Endothelial cell (in vitro differentiated cells): Measurements from ENCODE around the gene KAZALD1. TPM values are rescaled to one million over a fixed set of nuclear protein-coding genes. Genes with fewer than 3 reads are reported as not detected.

Experiments used
- DNase-seq: peaks from one replicate; pipeline ENCODE4 v3.0.0; 2021; ENCODE audit warnings: low spot score
- H3K27ac Mint-ChIP-seq: one replicate; pipeline ENCODE4 v1.8.0; 2021; ENCODE audit warnings: mixed read lengths, inconsistent platforms; ENCODE audit not compliant: unreplicated experiment
- H3K27me3 Mint-ChIP-seq: one replicate; pipeline ENCODE4 v1.8.0; 2021; ENCODE audit warnings: mild to moderate bottlenecking, moderate library complexity, mixed read lengths, inconsistent platforms; ENCODE audit not compliant: unreplicated experiment
- H3K36me3 Mint-ChIP-seq: one replicate; pipeline ENCODE4 v1.8.0; 2021; ENCODE audit warnings: mild to moderate bottlenecking, low read depth, mixed read lengths, inconsistent platforms; ENCODE audit not compliant: unreplicated experiment
- H3K4me1 Mint-ChIP-seq: one replicate; pipeline ENCODE4 v1.8.0; 2021; ENCODE audit warnings: mild to moderate bottlenecking, mixed read lengths, inconsistent platforms; ENCODE audit not compliant: unreplicated experiment
- H3K4me3 Mint-ChIP-seq: one replicate; pipeline ENCODE4 v1.8.0; 2021; ENCODE audit warnings: mild to moderate bottlenecking, mixed read lengths, inconsistent platforms; ENCODE audit not compliant: unreplicated experiment
- H3K9me3 Mint-ChIP-seq: one replicate; pipeline ENCODE4 v1.8.0; 2021; ENCODE audit warnings: mixed read lengths, inconsistent platforms; ENCODE audit not compliant: unreplicated experiment
- CTCF ChIP-seq: fragments of 200-600 bp; sonication (generic); IDR thresholded peaks from one replicate; pipeline ENCODE4 v1.5.0; 2021; ENCODE audit warnings: antibody characterized with exemption; ENCODE audit not compliant: unreplicated experiment
- long read RNA-seq: library from polyadenylated mRNA; unstranded; transcript quantifications from one replicate; pipeline ENCODE4 v2.0.0, GENCODE V29; 2020; ENCODE audit not compliant: unreplicated experiment
- total RNA-seq: library from RNA; stranded (reverse); fragmentation: NEBNext Ultra II Directional; extraction: Animal tissue kit (Norgen Biotek cat#: 25700); gene quantifications from one replicate; pipeline ENCODE4 v1.2.1, GENCODE V29; 2021; ENCODE audit not compliant: unreplicated experiment

Gene KAZALD1
- 10.6 TPM for total RNA-seq
- long read RNA-seq, partial matches to known transcripts, result 1 of 2 reads
- long read RNA-seq, other reads (novel, unspliced or antisense), result 1 of 2 reads

DNA sequence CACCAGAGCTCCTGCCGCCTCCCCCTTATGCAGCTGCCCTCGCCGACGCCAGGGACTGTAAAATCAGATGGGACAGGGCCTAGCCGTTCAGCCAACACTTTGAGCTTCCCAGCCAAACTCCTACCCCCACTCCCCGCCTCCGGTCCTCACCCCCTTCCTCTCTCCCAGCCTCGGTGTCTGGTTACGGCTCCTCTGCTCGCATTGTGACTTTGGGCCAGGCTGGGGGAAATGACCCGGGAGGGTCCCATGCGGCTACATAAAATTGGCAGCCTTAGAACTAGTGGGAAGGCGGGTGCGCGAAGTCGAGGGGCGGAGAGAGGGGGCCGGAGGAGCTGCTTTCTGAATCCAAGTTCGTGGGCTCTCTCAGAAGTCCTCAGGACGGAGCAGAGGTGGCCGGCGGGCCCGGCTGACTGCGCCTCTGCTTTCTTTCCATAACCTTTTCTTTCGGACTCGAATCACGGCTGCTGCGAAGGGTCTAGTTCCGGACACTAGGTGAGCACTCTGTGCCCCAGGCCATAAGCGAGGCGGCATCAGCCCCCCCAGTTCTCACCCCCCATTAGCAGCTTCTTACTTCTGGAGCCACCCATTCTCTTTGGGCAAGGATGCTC, at the start of gene KAZALD1:
TSS of gene KAZALD1 (plus strand) at position 366 of the 608 bp plus-strand sequence. CDS start 604 bp downstream, outside the sequence.
- Mint-ChIP-seq H3K9me3 (no peaks in the 10 kb centered on the region), H3K36me3 (no peaks in the 10 kb centered on the region), H3K4me1 (peaks cover 49% of the 10 kb centered on the region), H3K27ac (peak within 1 kb of the TSS; percentile 94), H3K27me3 (no peaks in the 10 kb centered on the region), H3K4me3 (peak within 1 kb of the TSS; percentile 96)
- no peak for DNase-seq
- TF ChIP-seq CTCF, result no peak

DNA sequence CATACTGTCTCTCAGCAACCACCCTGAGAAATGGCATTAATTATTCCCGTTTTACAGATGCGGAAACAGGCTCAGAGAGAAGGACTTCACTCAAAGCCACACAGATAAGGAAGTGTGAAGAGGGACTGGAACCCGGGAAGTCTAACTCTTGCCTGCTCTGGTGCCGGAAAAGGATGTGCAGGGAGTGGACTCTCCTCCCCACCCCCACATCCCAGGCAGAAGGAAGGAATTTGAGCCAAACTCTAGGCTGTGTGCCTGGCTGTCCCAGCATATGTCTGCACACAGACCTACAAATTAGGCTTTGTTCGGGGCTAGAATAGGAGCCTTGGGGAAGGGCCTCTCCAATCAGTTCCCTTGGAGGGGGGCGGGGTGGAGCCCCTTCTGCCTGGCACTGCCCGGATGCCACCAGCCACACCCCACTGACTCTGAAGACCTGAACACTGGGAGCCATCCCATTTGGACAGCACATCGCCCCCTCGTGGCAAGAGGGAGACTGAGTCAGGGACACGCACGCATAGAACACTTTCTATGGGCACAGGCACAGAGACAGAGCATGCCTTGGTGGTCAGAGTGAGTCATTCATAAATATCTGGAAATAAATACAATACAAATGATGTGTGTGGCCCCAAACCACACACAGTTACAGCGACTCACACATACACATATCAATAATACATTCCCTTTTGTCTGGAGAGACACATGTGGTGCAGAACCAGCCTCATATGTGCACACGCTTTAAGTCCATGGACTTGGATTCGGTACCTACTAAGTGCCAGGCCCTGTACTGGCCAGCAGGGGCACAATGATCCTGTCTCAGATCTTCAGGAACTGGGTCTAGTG, 49.0 kb upstream of the KAZALD1 start:
- DNase-seq, result peak; percentile 84
- peaks cover 13% of the 10 kb centered on the region for H3K4me1 Mint-ChIP-seq
- H3K36me3 Mint-ChIP-seq, result no peaks in the 10 kb centered on the region
- H3K27ac Mint-ChIP-seq, result no peak overlapping the region
- TF ChIP-seq CTCF, result peak; percentile 84
- H3K4me3 Mint-ChIP-seq, result no peak overlapping the region
- no peaks in the 10 kb centered on the region for H3K9me3 Mint-ChIP-seq
- H3K27me3 Mint-ChIP-seq, result peaks cover 15% of the 10 kb centered on the region

DNA sequence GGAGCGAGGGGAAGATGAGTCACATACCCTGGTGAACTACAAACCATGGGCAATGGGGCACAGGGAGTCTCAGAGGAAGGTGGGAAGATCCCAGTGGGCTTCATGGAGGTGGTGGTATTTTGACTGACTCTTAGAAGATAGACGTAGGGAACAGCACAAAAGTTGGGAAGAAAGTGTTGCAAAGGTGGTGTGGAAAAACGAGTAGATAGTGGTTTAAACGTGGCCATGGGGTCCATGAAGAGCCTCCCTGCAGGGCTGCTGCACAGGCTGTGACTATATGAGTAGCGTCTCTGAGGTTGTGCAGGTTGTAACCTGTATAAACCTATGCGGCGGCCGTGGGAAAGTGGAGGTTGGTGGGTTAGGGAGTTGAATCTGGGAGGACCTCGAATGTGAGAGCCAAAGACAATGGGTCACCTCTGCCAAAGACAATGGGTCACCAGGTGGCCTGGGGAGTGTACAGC, 48.4 kb upstream of the KAZALD1 start:
- no peak for DNase-seq
- H3K4me1 Mint-ChIP-seq, result peaks cover 15% of the 10 kb centered on the region
- H3K27ac Mint-ChIP-seq, result no peak overlapping the region
- H3K4me3 Mint-ChIP-seq, result no peak overlapping the region
- no peaks in the 10 kb centered on the region for H3K36me3 Mint-ChIP-seq
- peaks cover 14% of the 10 kb centered on the region for H3K27me3 Mint-ChIP-seq
- no peak for TF ChIP-seq CTCF
- no peaks in the 10 kb centered on the region for H3K9me3 Mint-ChIP-seq

- no peaks in the 10 kb centered on the region for H3K9me3 Mint-ChIP-seq
- H3K27me3 Mint-ChIP-seq, result peaks cover 17% of the 10 kb centered on the region
- H3K27ac Mint-ChIP-seq, result no peak overlapping the region
- peak; percentile 90 for DNase-seq
- H3K4me1 Mint-ChIP-seq, result peaks cover 18% of the 10 kb centered on the region
- TF ChIP-seq CTCF, result peak; percentile 61
- no peaks in the 10 kb centered on the region for H3K36me3 Mint-ChIP-seq
- no peak overlapping the region for H3K4me3 Mint-ChIP-seq
Observed at GRCh38 chr10:101014230-101014884, 47.4 kb upstream of the KAZALD1 start.
